ENCODE data around the gene E2F2. TPM values are rescaled to one million over a fixed set of nuclear protein-coding genes. Genes with fewer than 3 reads are reported as not detected.

E2F2 gene
- total and polyA plus RNA-seq, 2 experiments from 2014 or later, result 0.78 to 3.4 TPM

GRCh38 chr1:23563755-23564374, 32.8 kb upstream of the E2F2 start (continued):
- TF ChIP-seq, protein P1, sequence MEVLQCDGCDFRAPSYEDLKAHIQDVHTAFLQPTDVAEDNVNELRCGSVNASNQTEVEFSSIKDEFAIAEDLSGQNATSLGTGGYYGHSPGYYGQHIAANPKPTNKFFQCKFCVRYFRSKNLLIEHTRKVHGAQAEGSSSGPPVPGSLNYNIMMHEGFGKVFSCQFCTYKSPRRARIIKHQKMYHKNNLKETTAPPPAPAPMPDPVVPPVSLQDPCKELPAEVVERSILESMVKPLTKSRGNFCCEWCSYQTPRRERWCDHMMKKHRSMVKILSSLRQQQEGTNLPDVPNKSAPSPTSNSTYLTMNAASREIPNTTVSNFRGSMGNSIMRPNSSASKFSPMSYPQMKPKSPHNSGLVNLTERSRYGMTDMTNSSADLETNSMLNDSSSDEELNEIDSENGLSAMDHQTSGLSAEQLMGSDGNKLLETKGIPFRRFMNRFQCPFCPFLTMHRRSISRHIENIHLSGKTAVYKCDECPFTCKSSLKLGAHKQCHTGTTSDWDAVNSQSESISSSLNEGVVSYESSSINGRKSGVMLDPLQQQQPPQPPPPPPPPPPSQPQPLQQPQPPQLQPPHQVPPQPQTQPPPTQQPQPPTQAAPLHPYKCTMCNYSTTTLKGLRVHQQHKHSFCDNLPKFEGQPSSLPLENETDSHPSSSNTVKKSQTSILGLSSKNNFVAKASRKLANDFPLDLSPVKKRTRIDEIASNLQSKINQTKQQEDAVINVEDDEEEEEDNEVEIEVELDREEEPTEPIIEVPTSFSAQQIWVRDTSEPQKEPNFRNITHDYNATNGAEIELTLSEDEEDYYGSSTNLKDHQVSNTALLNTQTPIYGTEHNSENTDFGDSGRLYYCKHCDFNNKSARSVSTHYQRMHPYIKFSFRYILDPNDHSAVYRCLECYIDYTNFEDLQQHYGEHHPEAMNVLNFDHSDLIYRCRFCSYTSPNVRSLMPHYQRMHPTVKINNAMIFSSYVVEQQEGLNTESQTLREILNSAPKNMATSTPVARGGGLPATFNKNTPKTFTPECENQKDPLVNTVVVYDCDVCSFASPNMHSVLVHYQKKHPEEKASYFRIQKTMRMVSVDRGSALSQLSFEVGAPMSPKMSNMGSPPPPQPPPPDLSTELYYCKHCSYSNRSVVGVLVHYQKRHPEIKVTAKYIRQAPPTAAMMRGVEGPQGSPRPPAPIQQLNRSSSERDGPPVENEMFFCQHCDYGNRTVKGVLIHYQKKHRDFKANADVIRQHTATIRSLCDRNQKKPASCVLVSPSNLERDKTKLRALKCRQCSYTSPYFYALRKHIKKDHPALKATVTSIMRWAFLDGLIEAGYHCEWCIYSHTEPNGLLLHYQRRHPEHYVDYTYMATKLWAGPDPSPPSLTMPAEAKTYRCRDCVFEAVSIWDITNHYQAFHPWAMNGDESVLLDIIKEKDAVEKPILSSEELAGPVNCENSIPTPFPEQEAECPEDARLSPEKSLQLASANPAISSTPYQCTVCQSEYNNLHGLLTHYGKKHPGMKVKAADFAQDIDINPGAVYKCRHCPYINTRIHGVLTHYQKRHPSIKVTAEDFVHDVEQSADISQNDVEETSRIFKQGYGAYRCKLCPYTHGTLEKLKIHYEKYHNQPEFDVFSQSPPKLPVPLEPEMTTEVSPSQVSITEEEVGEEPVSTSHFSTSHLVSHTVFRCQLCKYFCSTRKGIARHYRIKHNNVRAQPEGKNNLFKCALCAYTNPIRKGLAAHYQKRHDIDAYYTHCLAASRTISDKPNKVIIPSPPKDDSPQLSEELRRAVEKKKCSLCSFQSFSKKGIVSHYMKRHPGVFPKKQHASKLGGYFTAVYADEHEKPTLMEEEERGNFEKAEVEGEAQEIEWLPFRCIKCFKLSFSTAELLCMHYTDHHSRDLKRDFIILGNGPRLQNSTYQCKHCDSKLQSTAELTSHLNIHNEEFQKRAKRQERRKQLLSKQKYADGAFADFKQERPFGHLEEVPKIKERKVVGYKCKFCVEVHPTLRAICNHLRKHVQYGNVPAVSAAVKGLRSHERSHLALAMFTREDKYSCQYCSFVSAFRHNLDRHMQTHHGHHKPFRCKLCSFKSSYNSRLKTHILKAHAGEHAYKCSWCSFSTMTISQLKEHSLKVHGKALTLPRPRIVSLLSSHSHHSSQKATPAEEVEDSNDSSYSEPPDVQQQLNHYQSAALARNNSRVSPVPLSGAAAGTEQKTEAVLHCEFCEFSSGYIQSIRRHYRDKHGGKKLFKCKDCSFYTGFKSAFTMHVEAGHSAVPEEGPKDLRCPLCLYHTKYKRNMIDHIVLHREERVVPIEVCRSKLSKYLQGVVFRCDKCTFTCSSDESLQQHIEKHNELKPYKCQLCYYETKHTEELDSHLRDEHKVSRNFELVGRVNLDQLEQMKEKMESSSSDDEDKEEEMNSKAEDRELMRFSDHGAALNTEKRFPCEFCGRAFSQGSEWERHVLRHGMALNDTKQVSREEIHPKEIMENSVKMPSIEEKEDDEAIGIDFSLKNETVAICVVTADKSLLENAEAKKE (CRISPR knock-in tag; IDR thresholded peaks at IDR 0.05), result no peak
- TF ChIP-seq ZNF331 (CRISPR knock-in tag; IDR thresholded peaks at IDR 0.05; ENCODE audit: low read depth) (no peak), REST (IDR thresholded peaks at IDR 0.05; ENCODE audit: unreplicated experiment) (no peak)

DNA sequence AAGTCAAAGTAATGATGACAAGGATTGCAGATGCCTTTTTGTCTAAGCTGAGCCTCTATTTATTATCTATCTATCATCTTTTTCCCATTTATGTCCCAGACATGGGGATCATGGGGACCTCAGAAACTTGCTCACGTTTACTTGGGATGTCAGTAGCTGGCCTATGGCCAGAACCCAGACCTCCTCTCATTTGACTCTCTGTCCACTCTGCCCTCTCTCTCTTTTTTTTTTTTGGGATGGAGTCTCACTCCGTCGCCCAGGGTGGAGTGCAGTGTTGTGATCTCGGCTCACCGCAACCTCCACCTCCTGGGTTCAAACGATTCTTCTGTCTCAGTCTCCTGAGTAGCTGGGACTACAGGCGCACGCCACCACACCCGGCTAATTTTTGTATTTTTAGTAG, 32.0 kb upstream of the E2F2 start:
- H3K4me1 Mint-ChIP-seq, result peaks cover 54% of the 10 kb centered on the region
- DNase-seq (ENCODE audit: low spot score) (no peak), ATAC-seq (no peak)
- Histone ChIP-seq H3K4me1 (ENCODE audit: insufficient read depth) (peaks cover 36% of the 10 kb centered on the region), H3K4me2 (peak overlapping the region; percentile 56), H3K79me2 (replicated peaks; ENCODE audit: insufficient read depth) (peaks cover 11% of the 10 kb centered on the region), H3F3A (replicated peaks; ENCODE audit: low read depth) (peaks cover 10% of the 10 kb centered on the region), H2AFZ (no peak overlapping the region), H3K4me3 (no peak overlapping the region), H4K20me1 (replicated peaks; ENCODE audit: insufficient read depth) (no peaks in the 10 kb centered on the region; the same call in 1 of the 2 replicates), H3K27me3 (ENCODE audit: insufficient read depth) (peaks cover 29% of the 10 kb centered on the region), H3K27ac (ENCODE audit: low read depth) (peak overlapping the region; percentile 70; the same call in 1 of the 2 replicates), H3K9me2 (ENCODE audit: insufficient read depth) (no peaks in the 10 kb centered on the region), H3K36me3 (ENCODE audit: insufficient read depth) (no peaks in the 10 kb centered on the region; the same call in 1 of the 2 replicates)
- peak overlapping the region; percentile 13; the same call in 1 of the 3 replicates for H3K4me3 Mint-ChIP-seq
- H3K9me3 Mint-ChIP-seq, result no peaks in the 10 kb centered on the region; the same call in 2 of the 3 replicates
- peak overlapping the region; percentile 68; the same call in 1 of the 2 replicates for H3K27ac Mint-ChIP-seq
- H3K27me3 Mint-ChIP-seq (ENCODE audit: insufficient read depth, low read depth, poor library complexity), result peaks cover 19% of the 10 kb centered on the region
- peaks cover 8% of the 10 kb centered on the region for H3K36me3 Mint-ChIP-seq (ENCODE audit: low read depth)
- TF ChIP-seq ZNF114 (CRISPR knock-in tag; IDR thresholded peaks at IDR 0.05) (no peak), STAT1 (IDR thresholded peaks at IDR 0.05; ENCODE audit: unreplicated experiment) (no peak), POLR2AphosphoS5 (IDR thresholded peaks at IDR 0.05; ENCODE audit: low read depth) (no peak)

All from GM23338 (cell line).